ENCODE measurements around the gene DYNC1LI1. TPM values are rescaled to one million over a fixed set of nuclear protein-coding genes. Genes with fewer than 3 reads are reported as not detected.

Gene DYNC1LI1
- total and polyA plus RNA-seq, 9 of the 15 experiments (the other 6 are each of a cell fraction or from before 2014, with no cell fraction given) = 21.0 to 85.4 (median 61.3) TPM

- Histone ChIP-seq H3K4me3 (no peak overlapping the region), H3K9me1 (ENCODE audit: control insufficient read depth, insufficient read depth, low read length) (no peaks in the 10 kb centered on the region), H3K9ac (ENCODE audit: insufficient read depth in 1 of 2, low read depth in 2 of 2, low read length in 2 of 2) (no peak overlapping the region), H2AFZ (ENCODE audit: low read depth, low read length) (no peak overlapping the region), H3K79me2 (ENCODE audit: control insufficient read depth, insufficient read depth, low read length) (peaks cover 48% of the 10 kb centered on the region), H3K4me2 (ENCODE audit: insufficient read depth, low read length) (no peak overlapping the region), H4K20me1 (replicated peaks; ENCODE audit: control insufficient read depth, insufficient read depth, low read length) (no peaks in the 10 kb centered on the region; the same call in 1 of the 2 replicates), H3K36me3 (ENCODE audit: control insufficient read depth, insufficient read depth, low read length) (peaks cover 42% of the 10 kb centered on the region; the same call in 2 of the 3 replicates), H3K9me3 (replicated peaks; ENCODE audit: control insufficient read depth, insufficient read depth, low read depth, low read length) (no peaks in the 10 kb centered on the region), H3K27me3 (ENCODE audit: control insufficient read depth in 2 of 2, insufficient read depth in 2 of 2, low read length in 2 of 2) (no peaks in the 10 kb centered on the region), H3K4me1 (replicated peaks in 1 of 2; ENCODE audit: control insufficient read depth in 2 of 2, insufficient read depth in 2 of 2, low read length in 2 of 2) (no peaks in the 10 kb centered on the region), H3K27ac (ENCODE audit: extremely low read depth, low read depth, low read length) (no peak overlapping the region)
- ATAC-seq = no peak
- no peak for DNase-seq (ENCODE audit: extremely low read depth in 1 of 4, low spot score in 3 of 4)
- no TSS peak for BruUV-seq (replicated peaks)
- ChIA-PET POLR2A (interaction anchor here (0.7 to 1.2 kb wide), 2 partner anchors 23 to 136 kb away, joined by 3 read pairs; no protein-coding TSS in a partner anchor), CTCF (ENCODE audit: low intra/inter-chr PET ratio) (no interaction called here)
- TF ChIP-seq C11orf30 (IDR thresholded peaks at IDR 0.05; ENCODE audit: low read depth) = peak; percentile 53
- TF ChIP-seq ZHX1 (conservative IDR thresholded peaks at IDR 0.05; ENCODE audit: low read length) = no peak
- peak; percentile 76 for TF ChIP-seq ZNF316 (IDR thresholded peaks at IDR 0.05)
- 0 out of 2 replicates have a peak, but pooled peaks have one; percentile 25 for TF ChIP-seq MAFG (tag; conservative IDR thresholded peaks at IDR 0.05)
- intact Hi-C loops (cut with micrococcal nuclease) = no loop called here
- no peak for FAIRE-seq
- in situ Hi-C loops (cut with MboI) = no loop called here
These were observed 25.4 kb downstream of the DYNC1LI1 start for GRCh38 chr3:32545305-32545704.

All from K562 (cell line).